Hepatocyte (in vitro differentiated cells): ENCODE results near the gene CCDC102B.

Experiments
- EZH2 ChIP-seq: fragments of 200-600 bp; sonication (generic); IDR thresholded peaks from 2 replicates; pipeline ENCODE4 v1.6.1; 2016; ENCODE audit warnings: antibody characterized with exemption, mild to moderate bottlenecking, borderline replicate concordance
- TF ChIP-seq, protein P1 (sequence below): fragments of 200-600 bp; sonication (generic); IDR thresholded peaks from 2 replicates; pipeline ENCODE4 v1.5.1; 2016; ENCODE audit warnings: antibody characterized with exemption, mild to moderate bottlenecking; ENCODE audit not compliant: poor library complexity

DNA sequence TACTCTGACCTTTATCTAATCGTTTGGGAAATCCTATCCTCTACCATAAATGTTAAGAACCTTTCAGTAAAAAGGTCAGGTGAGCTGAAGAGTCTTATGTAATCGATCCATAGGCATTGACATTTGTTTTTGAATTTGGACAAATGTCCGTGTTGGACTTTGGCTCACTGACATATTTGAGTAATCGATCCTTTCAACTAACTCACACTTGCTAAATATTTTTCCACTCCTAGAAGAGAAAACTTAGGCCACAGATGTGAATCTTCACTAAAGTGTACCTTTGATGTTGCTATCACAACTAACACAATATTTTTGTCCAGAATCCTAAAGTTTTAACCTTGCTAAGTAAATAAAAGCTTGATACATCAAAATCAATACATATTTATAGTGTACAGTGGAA, 89.5 kb downstream of the CCDC102B start:
- no peak for TF ChIP-seq EZH2
- TF ChIP-seq, protein P1, sequence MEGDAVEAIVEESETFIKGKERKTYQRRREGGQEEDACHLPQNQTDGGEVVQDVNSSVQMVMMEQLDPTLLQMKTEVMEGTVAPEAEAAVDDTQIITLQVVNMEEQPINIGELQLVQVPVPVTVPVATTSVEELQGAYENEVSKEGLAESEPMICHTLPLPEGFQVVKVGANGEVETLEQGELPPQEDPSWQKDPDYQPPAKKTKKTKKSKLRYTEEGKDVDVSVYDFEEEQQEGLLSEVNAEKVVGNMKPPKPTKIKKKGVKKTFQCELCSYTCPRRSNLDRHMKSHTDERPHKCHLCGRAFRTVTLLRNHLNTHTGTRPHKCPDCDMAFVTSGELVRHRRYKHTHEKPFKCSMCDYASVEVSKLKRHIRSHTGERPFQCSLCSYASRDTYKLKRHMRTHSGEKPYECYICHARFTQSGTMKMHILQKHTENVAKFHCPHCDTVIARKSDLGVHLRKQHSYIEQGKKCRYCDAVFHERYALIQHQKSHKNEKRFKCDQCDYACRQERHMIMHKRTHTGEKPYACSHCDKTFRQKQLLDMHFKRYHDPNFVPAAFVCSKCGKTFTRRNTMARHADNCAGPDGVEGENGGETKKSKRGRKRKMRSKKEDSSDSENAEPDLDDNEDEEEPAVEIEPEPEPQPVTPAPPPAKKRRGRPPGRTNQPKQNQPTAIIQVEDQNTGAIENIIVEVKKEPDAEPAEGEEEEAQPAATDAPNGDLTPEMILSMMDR: no peak
